IPS DF 4.7 (cell line): ENCODE data around the gene KPNA5.
"Not testable (repeated sequence)": the region's sequence is repeated elsewhere in the genome, so short reads cannot be mapped to it uniquely, and the experiment has no call there.

Experiments used
- DNase-seq: peaks from one replicate; pipeline ENCODE4 v3.0.0-alpha.2; 2013; ENCODE audit warnings: low spot score; ENCODE audit errors: extremely low read depth

Gene KPNA5

GRCh38 chr6:116697480-116697879 lies 16.5 kb downstream of the KPNA5 start:
- no peak for DNase-seq

- not testable (repeated sequence) for DNase-seq
Measured at GRCh38 chr6:116703888-116704287, 22.9 kb downstream of the KPNA5 start.

- DNase-seq, result no peak
Measured at GRCh38 chr6:116705917-116706316, 24.9 kb downstream of the KPNA5 start.

- DNase-seq, result no peak
Measured at GRCh38 chr6:116714296-116714695, 33.3 kb downstream of the KPNA5 start.

GRCh38 chr6:116714761-116715160 lies 33.8 kb downstream of the KPNA5 start:
- DNase-seq, result no peak

- no peak for DNase-seq
Measured at GRCh38 chr6:116726947-116727346, 45.9 kb downstream of the KPNA5 start.

GRCh38 chr6:116730513-116730912 lies 49.5 kb downstream of the KPNA5 start:
- DNase-seq, result no peak

GRCh38 chr6:116737004-116737403 lies 56.0 kb downstream of the KPNA5 start:
- no peak for DNase-seq

GRCh38 chr6:116740486-116740885 lies 59.5 kb downstream of the KPNA5 start:
- not testable (repeated sequence) for DNase-seq

- DNase-seq, result no peak
Measured at GRCh38 chr6:116741571-116741970, 60.6 kb downstream of the KPNA5 start.

- no peak for DNase-seq
Measured at GRCh38 chr6:116745176-116745575, 64.2 kb downstream of the KPNA5 start.

- DNase-seq, result no peak
Measured at GRCh38 chr6:116761779-116762178, 80.8 kb downstream of the KPNA5 start.

GRCh38 chr6:116762235-116762634 lies 81.2 kb downstream of the KPNA5 start:
- no peak for DNase-seq

GRCh38 chr6:116763048-116763447 lies 82.0 kb downstream of the KPNA5 start:
- no peak for DNase-seq

- no peak for DNase-seq
Measured at GRCh38 chr6:116763906-116764628, 83.1 kb downstream of the KPNA5 start.

- DNase-seq, result no peak
Measured at GRCh38 chr6:116764629-116764960, 83.6 kb downstream of the KPNA5 start.

- DNase-seq, result no peak
Measured at GRCh38 chr6:116764961-116765841, 84.2 kb downstream of the KPNA5 start, which contains the start of gene FAM162B. TSS of gene FAM162B (minus strand) at chr6:116765719. CDS start at chr6:116765576, 143 bp downstream.

GRCh38 chr6:116766506-116767176 lies 85.6 kb downstream of the KPNA5 start:
- no peak for DNase-seq

GRCh38 chr6:116767715-116768114 lies 86.7 kb downstream of the KPNA5 start:
- no peak for DNase-seq

GRCh38 chr6:116772450-116772849 lies 91.4 kb downstream of the KPNA5 start:
- no peak for DNase-seq

GRCh38 chr6:116773886-116774285 lies 92.9 kb downstream of the KPNA5 start:
- DNase-seq, result no peak

- no peak for DNase-seq
Measured at GRCh38 chr6:116779573-116780164, 98.7 kb downstream of the KPNA5 start.
